Mucosa of rectum (tissue), 2 donors: ENCODE data around the gene LCE6A.

Source experiments
- H3K27ac ChIP-seq, 2 donors: one replicate each; pipeline ENCODE4 v1.7.0; 2013; ENCODE audit warnings: inconsistent platforms in 2 of 2, low read depth in 2 of 2, low read length in 2 of 2
- H3K27me3 ChIP-seq, 2 donors: one replicate each; pipeline ENCODE4 v1.7.0; 2013; ENCODE audit warnings: low read length in 2 of 2; ENCODE audit not compliant: control insufficient read depth in 2 of 2, insufficient read depth in 2 of 2
- H3K36me3 ChIP-seq, 2 donors: one replicate each; pipeline ENCODE4 v1.7.0; 2013; ENCODE audit warnings: low read length in 2 of 2; ENCODE audit not compliant: control insufficient read depth in 2 of 2, insufficient read depth in 2 of 2
- H3K4me1 ChIP-seq, 2 donors: one replicate each; pipeline ENCODE4 v1.7.0; 2013; ENCODE audit warnings: low read length in 2 of 2, mild to moderate bottlenecking in 1 of 2; ENCODE audit not compliant: control insufficient read depth in 2 of 2, insufficient read depth in 2 of 2
- H3K4me3 ChIP-seq, 2 donors: one replicate each; pipeline ENCODE4 v1.7.0; 2013; ENCODE audit warnings: low read length in 2 of 2
- H3K9ac ChIP-seq, 2 donors: one replicate each; pipeline ENCODE4 v1.7.0; 2013; ENCODE audit warnings: low read length in 2 of 2, low read depth in 1 of 2, mild to moderate bottlenecking in 1 of 2
- H3K9me3 ChIP-seq, 2 donors: one replicate each; pipeline ENCODE4 v1.7.0; 2013; ENCODE audit warnings: low read length in 2 of 2; ENCODE audit not compliant: control insufficient read depth in 2 of 2
- donor health status: healthy.
- donor health status: Normal muscosa, but diverticular disease.

Gene LCE6A, protein sequence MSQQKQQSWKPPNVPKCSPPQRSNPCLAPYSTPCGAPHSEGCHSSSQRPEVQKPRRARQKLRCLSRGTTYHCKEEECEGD

DNA sequence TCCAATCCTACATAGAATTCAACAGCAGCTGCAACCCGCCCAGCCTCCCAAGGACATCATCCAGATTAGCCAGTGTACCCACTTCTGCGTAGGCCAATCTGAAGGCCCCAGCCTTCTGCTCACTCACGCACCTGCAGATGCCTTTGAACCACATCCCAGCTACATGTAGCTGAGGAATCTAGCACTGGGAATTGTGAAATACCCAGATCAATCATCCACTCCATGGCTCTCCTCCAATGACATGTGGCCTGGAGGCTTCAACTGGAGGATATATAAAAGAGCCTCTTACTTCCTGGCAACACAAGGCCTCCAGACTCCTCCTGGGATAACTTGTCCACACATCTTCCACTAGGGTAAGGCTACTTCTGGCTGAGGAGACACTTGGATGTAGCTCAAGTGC, at the start of gene LCE6A:
Gene LCE6A, plus strand, starts transcription at position 301 of the 400 bp plus-strand sequence. CDS start 665 bp downstream, outside the sequence.
- Histone ChIP-seq H3K27ac (no peak within 1 kb of the TSS), H3K4me3 (no peak within 1 kb of the TSS), H3K4me1 (no peaks in the 10 kb centered on the region), H3K27me3 (no peaks in the 10 kb centered on the region), H3K9me3 (no peaks in the 10 kb centered on the region), H3K36me3 (no peaks in the 10 kb centered on the region), H3K9ac (no peak within 1 kb of the TSS)

DNA sequence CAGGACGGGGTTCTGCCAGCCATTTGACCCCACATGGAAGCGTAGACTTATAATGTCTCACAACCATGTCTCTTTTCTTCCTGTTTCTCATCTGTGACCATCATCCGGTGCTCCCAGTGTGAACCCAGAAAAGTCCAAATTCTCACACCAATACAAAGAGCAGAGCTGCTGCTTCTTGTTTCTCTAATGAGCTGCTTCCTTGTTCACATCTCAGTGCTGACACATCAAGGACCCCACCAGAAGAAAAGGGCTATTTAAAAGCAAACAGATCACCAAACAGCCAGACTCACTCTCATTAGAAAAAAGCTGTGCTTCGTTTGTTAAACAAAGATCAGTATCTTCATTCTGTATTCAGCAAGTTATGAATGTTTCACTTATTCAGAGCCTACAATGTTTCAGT, 47.0 kb upstream of the LCE6A start:
- Histone ChIP-seq H3K27me3 (no peaks in the 10 kb centered on the region), H3K9ac (no peak overlapping the region), H3K36me3 (no peaks in the 10 kb centered on the region), H3K27ac (no peak overlapping the region), H3K4me3 (no peak overlapping the region), H3K4me1 (no peaks in the 10 kb centered on the region), H3K9me3 (no peaks in the 10 kb centered on the region)

- H3K9ac ChIP-seq: no peak within 1 kb of the TSS
- no peaks in the 10 kb centered on the region for H3K27me3 ChIP-seq
- H3K4me3 ChIP-seq: no peak within 1 kb of the TSS
- H3K9me3 ChIP-seq: no peaks in the 10 kb centered on the region
- H3K36me3 ChIP-seq: no peaks in the 10 kb centered on the region
- H3K4me1 ChIP-seq: no peaks in the 10 kb centered on the region
- no peak within 1 kb of the TSS for H3K27ac ChIP-seq
Observed at GRCh38 chr1:152796421-152796820, 46.2 kb upstream of the LCE6A start, which contains the start of gene LCE1D. TSS of gene LCE1D (plus strand) at chr1:152796721. CDS start at chr1:152797795, 1,074 bp downstream.

GRCh38 chr1:152801333-152801732, 41.3 kb upstream of the LCE6A start:
- no peak overlapping the region for H3K4me3 ChIP-seq
- no peaks in the 10 kb centered on the region for H3K36me3 ChIP-seq
- H3K4me1 ChIP-seq: no peaks in the 10 kb centered on the region
- H3K9ac ChIP-seq: no peak overlapping the region
- no peaks in the 10 kb centered on the region for H3K27me3 ChIP-seq
- H3K27ac ChIP-seq: no peak overlapping the region
- no peaks in the 10 kb centered on the region for H3K9me3 ChIP-seq

- Histone ChIP-seq H3K27ac (no peak within 1 kb of the TSS), H3K36me3 (no peaks in the 10 kb centered on the region), H3K9ac (no peak within 1 kb of the TSS), H3K4me3 (no peak within 1 kb of the TSS), H3K9me3 (no peaks in the 10 kb centered on the region), H3K27me3 (no peaks in the 10 kb centered on the region), H3K4me1 (no peaks in the 10 kb centered on the region)
Observed at GRCh38 chr1:152806576-152806975, 36.1 kb upstream of the LCE6A start, which contains the start of gene LCE1C. TSS of gene LCE1C (minus strand) at chr1:152806651. CDS start at chr1:152805478, 1,173 bp downstream.

DNA sequence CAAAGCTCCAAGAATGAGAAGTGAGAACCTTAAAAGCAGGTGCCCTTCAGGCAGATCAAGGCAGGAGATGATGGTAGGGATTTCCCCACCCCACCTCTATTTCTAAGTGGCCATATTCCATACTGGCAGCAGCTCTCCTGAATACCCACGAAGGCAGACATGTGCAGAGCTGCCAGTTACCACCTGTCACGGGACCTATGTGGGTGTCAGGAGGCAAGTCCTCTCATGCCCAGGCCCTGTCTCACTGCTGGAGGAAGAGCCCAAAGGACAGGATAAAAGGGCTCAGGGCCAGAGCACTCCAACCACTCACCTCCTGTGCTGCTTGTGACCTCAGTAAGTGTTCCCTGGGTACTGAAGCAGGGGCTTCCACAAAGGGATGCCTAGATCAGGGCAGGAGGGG, 31.6 kb upstream of the LCE6A start:
- Histone ChIP-seq H3K9me3 (no peaks in the 10 kb centered on the region), H3K27ac (no peak overlapping the region), H3K36me3 (no peaks in the 10 kb centered on the region), H3K4me1 (no peaks in the 10 kb centered on the region), H3K4me3 (no peak overlapping the region), H3K9ac (no peak overlapping the region), H3K27me3 (no peaks in the 10 kb centered on the region)

DNA sequence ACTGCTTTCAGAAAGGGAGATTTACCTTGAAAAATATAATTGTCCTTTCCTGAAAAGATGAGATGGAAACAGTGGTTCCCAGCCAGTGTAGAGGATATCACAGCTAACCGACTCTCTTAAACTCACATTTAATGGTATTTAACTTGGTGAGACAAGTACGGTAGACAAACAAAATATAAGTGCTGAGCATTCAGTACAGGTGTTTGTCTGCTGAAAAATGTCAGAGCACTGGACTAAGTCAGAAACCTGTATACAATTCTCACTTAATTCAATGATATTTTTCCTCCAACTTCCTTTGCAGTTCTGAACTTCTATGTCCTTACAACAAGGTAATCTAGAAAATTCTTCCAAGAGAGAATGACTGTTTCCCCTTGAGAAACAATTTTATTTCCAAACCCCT, 31.0 kb upstream of the LCE6A start, which contains the start of gene LCE1B:
Gene LCE1B, plus strand, starts transcription at position 301 of the 400 bp plus-strand sequence. CDS start 476 bp downstream, outside the sequence.
- no peak within 1 kb of the TSS for H3K27ac ChIP-seq
- H3K9ac ChIP-seq: no peak within 1 kb of the TSS
- H3K4me1 ChIP-seq: no peaks in the 10 kb centered on the region
- H3K4me3 ChIP-seq: no peak within 1 kb of the TSS
- no peaks in the 10 kb centered on the region for H3K36me3 ChIP-seq
- H3K27me3 ChIP-seq: no peaks in the 10 kb centered on the region
- no peaks in the 10 kb centered on the region for H3K9me3 ChIP-seq

DNA sequence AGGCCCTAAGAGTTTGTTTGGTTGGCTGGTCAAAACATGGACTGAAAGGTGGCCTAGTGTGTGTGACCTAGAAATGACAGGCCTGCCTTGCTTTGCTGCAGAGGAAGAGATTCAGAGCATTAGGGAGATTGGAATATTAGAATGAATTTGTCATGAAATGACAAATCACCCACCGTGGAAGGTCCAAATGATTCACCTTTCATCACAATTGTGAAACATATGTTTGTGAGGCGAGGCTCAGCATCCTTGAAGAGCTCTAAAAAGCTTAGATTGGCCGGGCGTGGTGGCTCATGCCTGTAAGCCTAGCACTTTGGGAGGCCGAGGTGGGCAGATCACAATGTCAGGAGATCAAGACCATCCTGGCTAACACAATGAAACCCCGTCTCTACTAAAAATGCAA, 25.3 kb upstream of the LCE6A start:
- Histone ChIP-seq H3K9ac (no peak overlapping the region), H3K9me3 (no peaks in the 10 kb centered on the region), H3K4me3 (no peak overlapping the region), H3K27me3 (no peaks in the 10 kb centered on the region), H3K27ac (no peak overlapping the region), H3K4me1 (no peaks in the 10 kb centered on the region), H3K36me3 (no peaks in the 10 kb centered on the region)

DNA sequence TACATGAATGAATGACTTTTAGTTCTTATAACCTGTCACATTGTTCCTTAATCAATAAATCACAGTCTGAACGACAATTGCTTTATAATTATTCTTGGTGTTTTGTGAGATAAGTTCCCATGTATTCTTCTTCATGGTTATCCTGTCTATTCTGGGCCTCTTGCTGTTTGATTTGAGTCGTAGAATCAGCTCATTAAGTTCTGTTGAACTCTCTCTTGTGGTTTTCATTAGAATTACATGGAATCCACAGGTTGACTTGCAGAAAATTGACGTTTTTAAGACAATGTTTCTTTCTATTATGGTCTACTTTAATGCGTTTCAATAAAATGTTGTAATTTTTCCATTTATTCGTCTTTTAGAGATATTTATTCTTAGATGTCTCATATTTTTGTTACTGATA, 19.4 kb upstream of the LCE6A start:
- H3K9me3 ChIP-seq: no peaks in the 10 kb centered on the region
- H3K4me1 ChIP-seq: no peaks in the 10 kb centered on the region
- no peak overlapping the region for H3K27ac ChIP-seq
- H3K4me3 ChIP-seq: no peak overlapping the region
- H3K27me3 ChIP-seq: no peaks in the 10 kb centered on the region
- H3K9ac ChIP-seq: no peak overlapping the region
- H3K36me3 ChIP-seq: no peaks in the 10 kb centered on the region

DNA sequence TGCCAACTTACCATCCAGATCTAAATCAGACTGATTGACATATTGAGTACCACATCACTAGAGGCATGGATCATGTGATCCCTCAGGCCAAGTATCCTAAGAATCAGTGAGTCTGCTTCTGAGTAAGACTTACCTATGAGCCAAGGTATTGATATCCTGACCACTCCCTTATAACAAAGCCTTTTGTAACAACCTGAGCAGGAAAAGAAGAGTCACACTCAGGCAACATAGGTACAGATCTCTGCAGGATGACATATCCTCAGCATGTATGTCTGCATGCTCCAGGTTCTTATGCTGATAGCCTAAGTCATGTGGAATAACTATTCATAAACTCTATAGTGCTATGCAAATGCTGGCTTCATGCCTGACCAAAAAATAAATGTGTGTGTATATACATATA, 17.7 kb upstream of the LCE6A start:
- H3K9ac ChIP-seq: no peak overlapping the region
- H3K27ac ChIP-seq: no peak overlapping the region
- no peaks in the 10 kb centered on the region for H3K4me1 ChIP-seq
- no peaks in the 10 kb centered on the region for H3K9me3 ChIP-seq
- H3K36me3 ChIP-seq: no peaks in the 10 kb centered on the region
- no peaks in the 10 kb centered on the region for H3K27me3 ChIP-seq
- H3K4me3 ChIP-seq: no peak overlapping the region

- no peaks in the 10 kb centered on the region for H3K36me3 ChIP-seq
- no peak within 1 kb of the TSS for H3K9ac ChIP-seq
- no peaks in the 10 kb centered on the region for H3K27me3 ChIP-seq
- no peak within 1 kb of the TSS for H3K4me3 ChIP-seq
- H3K4me1 ChIP-seq: no peaks in the 10 kb centered on the region
- H3K27ac ChIP-seq: no peak within 1 kb of the TSS
- H3K9me3 ChIP-seq: no peaks in the 10 kb centered on the region
Observed at GRCh38 chr1:152827173-152827572, 15.5 kb upstream of the LCE6A start, which contains the start of gene LCE1A. TSS of gene LCE1A (plus strand) at chr1:152827473. CDS start at chr1:152827473, 0 bp downstream.
